Measurements from ENCODE around the gene SP100.
A peak's percentile ranks its signal among the peaks of the same experiment; 100 is the strongest.
"Not testable (repeated sequence)": the region's sequence is repeated elsewhere in the genome, so short reads cannot be mapped to it uniquely, and the experiment has no call there.

Gene SP100

GRCh38 chr2:230400454-230400853, 15.5 kb upstream of the SP100 start:
- TF ChIP-seq CTCF (conservative IDR thresholded peaks at IDR 0.05; ENCODE audit: low read depth, low read length): no peak
- H3K4me3 ChIP-seq (ENCODE audit: low read length): no peak overlapping the region
- DNase-seq (ENCODE audit: low read depth): no peak

- not testable (repeated sequence) for H3K4me3 ChIP-seq (ENCODE audit: low read length); DNase-seq (ENCODE audit: low read depth)
Observed at GRCh38 chr2:230401026-230401425, 15.0 kb upstream of the SP100 start.

GRCh38 chr2:230403746-230404145, 12.3 kb upstream of the SP100 start:
- TF ChIP-seq CTCF (conservative IDR thresholded peaks at IDR 0.05; ENCODE audit: low read depth, low read length): no peak
- no peak for DNase-seq (ENCODE audit: low read depth)
- no peak overlapping the region for H3K4me3 ChIP-seq (ENCODE audit: low read length)

GRCh38 chr2:230405824-230406223, 10.2 kb upstream of the SP100 start:
- no peak for DNase-seq (ENCODE audit: low read depth)
- TF ChIP-seq CTCF (conservative IDR thresholded peaks at IDR 0.05; ENCODE audit: low read depth, low read length): no peak
- H3K4me3 ChIP-seq (ENCODE audit: low read length): no peak overlapping the region

- DNase-seq (ENCODE audit: low read depth): no peak
- no peak for TF ChIP-seq CTCF (conservative IDR thresholded peaks at IDR 0.05; ENCODE audit: low read depth, low read length)
- no peak overlapping the region for H3K4me3 ChIP-seq (ENCODE audit: low read length)
Observed at GRCh38 chr2:230408244-230408842, 7.7 kb upstream of the SP100 start.

GRCh38 chr2:230409316-230409715, 6.7 kb upstream of the SP100 start:
- DNase-seq (ENCODE audit: low read depth); H3K4me3 ChIP-seq (ENCODE audit: low read length): not testable (repeated sequence)

GRCh38 chr2:230410263-230410662, 5.7 kb upstream of the SP100 start:
- H3K4me3 ChIP-seq (ENCODE audit: low read length): no peak overlapping the region
- TF ChIP-seq CTCF (conservative IDR thresholded peaks at IDR 0.05; ENCODE audit: low read depth, low read length): no peak
- DNase-seq (ENCODE audit: low read depth): no peak

GRCh38 chr2:230410861-230411569, 5.0 kb upstream of the SP100 start:
- TF ChIP-seq CTCF (conservative IDR thresholded peaks at IDR 0.05; ENCODE audit: low read depth, low read length): no peak
- DNase-seq (ENCODE audit: low read depth): no peak
- peak overlapping the region; percentile 83 for H3K4me3 ChIP-seq (ENCODE audit: low read length)
